ENCODE measurements around the gene CDH11.

- TF ChIP-seq HDGF (IDR thresholded peaks at IDR 0.05; ENCODE audit: borderline replicate concordance): no peak
- no peak for TF ChIP-seq ELF4 (IDR thresholded peaks at IDR 0.05)
Observed at GRCh38 chr16:65066651-65067050, 55.2 kb downstream of the CDH11 start.

Data from HEK293T (cell line).